Osteocyte (in vitro differentiated cells): Measurements from ENCODE around the gene ARHGAP10. TPM values are rescaled to one million over a fixed set of nuclear protein-coding genes. Genes with fewer than 3 reads are reported as not detected.

Experiments used
- DNase-seq: peaks from one replicate; pipeline ENCODE4 v3.0.0; 2021; ENCODE audit warnings: mixed read lengths; ENCODE audit not compliant: unreplicated experiment; ENCODE audit errors: extremely low spot score
- H3K27ac Mint-ChIP-seq: one replicate; pipeline ENCODE4 v1.8.0; 2021; ENCODE audit warnings: mild to moderate bottlenecking, mixed read lengths; ENCODE audit not compliant: unreplicated experiment
- H3K27me3 Mint-ChIP-seq: one replicate; pipeline ENCODE4 v1.8.0; 2021; ENCODE audit warnings: mixed read lengths; ENCODE audit not compliant: unreplicated experiment
- H3K36me3 Mint-ChIP-seq: one replicate; pipeline ENCODE4 v1.8.0; 2021; ENCODE audit warnings: mixed read lengths; ENCODE audit not compliant: unreplicated experiment
- H3K4me1 Mint-ChIP-seq: one replicate; pipeline ENCODE4 v1.8.0; 2021; ENCODE audit warnings: mixed read lengths; ENCODE audit not compliant: unreplicated experiment
- H3K4me3 Mint-ChIP-seq: one replicate; pipeline ENCODE4 v1.8.0; 2021; ENCODE audit warnings: mild to moderate bottlenecking, moderate library complexity, mixed read lengths; ENCODE audit not compliant: unreplicated experiment
- H3K9me3 Mint-ChIP-seq: one replicate; pipeline ENCODE4 v1.8.0; 2021; ENCODE audit warnings: mixed read lengths; ENCODE audit not compliant: unreplicated experiment
- CTCF ChIP-seq: fragments of 200-600 bp; sonication (generic); IDR thresholded peaks from 2 replicates; pipeline ENCODE4 v1.5.0; 2021; ENCODE audit warnings: antibody characterized with exemption, mild to moderate bottlenecking, moderate library complexity
- total RNA-seq: library from RNA; stranded (reverse); gene quantifications from 2 replicates; pipeline ENCODE4 v1.2.1, GENCODE V29; 2021

The ARHGAP10 gene
- total RNA-seq, 1 donor from 2014 or later: 121 TPM

GRCh38 chr4:147689067-147689466 is 42.8 kb upstream of the ARHGAP10 start:
- H3K27me3 Mint-ChIP-seq: peaks cover 14% of the 10 kb centered on the region
- H3K4me1 Mint-ChIP-seq: peaks cover 8% of the 10 kb centered on the region
- H3K27ac Mint-ChIP-seq: no peak overlapping the region
- DNase-seq: no peak
- no peaks in the 10 kb centered on the region for H3K9me3 Mint-ChIP-seq
- TF ChIP-seq CTCF: no peak
- H3K4me3 Mint-ChIP-seq: no peak overlapping the region
- no peaks in the 10 kb centered on the region for H3K36me3 Mint-ChIP-seq

GRCh38 chr4:147691820-147692219 is 40.1 kb upstream of the ARHGAP10 start:
- no peak for DNase-seq
- Mint-ChIP-seq H3K9me3 (no peaks in the 10 kb centered on the region), H3K27me3 (peaks cover 19% of the 10 kb centered on the region)

GRCh38 chr4:147693218-147693617 is 38.7 kb upstream of the ARHGAP10 start:
- Mint-ChIP-seq H3K36me3 (no peaks in the 10 kb centered on the region), H3K4me1 (no peaks in the 10 kb centered on the region), H3K4me3 (no peak overlapping the region), H3K9me3 (no peaks in the 10 kb centered on the region), H3K27ac (no peak overlapping the region), H3K27me3 (peaks cover 19% of the 10 kb centered on the region)
- no peak for DNase-seq
- TF ChIP-seq CTCF: no peak

More at GRCh38 chr4:147691820-147692219, 40.1 kb upstream of the ARHGAP10 start:
- Mint-ChIP-seq H3K27ac (no peak overlapping the region), H3K4me3 (no peak overlapping the region), H3K4me1 (no peaks in the 10 kb centered on the region), H3K36me3 (no peaks in the 10 kb centered on the region)
- TF ChIP-seq CTCF: no peak

GRCh38 chr4:147696866-147697265 is 35.0 kb upstream of the ARHGAP10 start:
- no peak overlapping the region for H3K4me3 Mint-ChIP-seq
- no peaks in the 10 kb centered on the region for H3K9me3 Mint-ChIP-seq
- H3K27me3 Mint-ChIP-seq: peaks cover 14% of the 10 kb centered on the region
- no peaks in the 10 kb centered on the region for H3K36me3 Mint-ChIP-seq
- H3K27ac Mint-ChIP-seq: no peak overlapping the region
- TF ChIP-seq CTCF: no peak
- DNase-seq: no peak
- no peaks in the 10 kb centered on the region for H3K4me1 Mint-ChIP-seq

- peaks cover 5% of the 10 kb centered on the region for H3K27me3 Mint-ChIP-seq
- H3K27ac Mint-ChIP-seq: no peak overlapping the region
- no peak overlapping the region for H3K4me3 Mint-ChIP-seq
- no peaks in the 10 kb centered on the region for H3K36me3 Mint-ChIP-seq
- TF ChIP-seq CTCF: no peak
- H3K4me1 Mint-ChIP-seq: peaks cover 11% of the 10 kb centered on the region
- H3K9me3 Mint-ChIP-seq: no peaks in the 10 kb centered on the region
- DNase-seq: no peak
Observed at GRCh38 chr4:147704846-147705245, 27.0 kb upstream of the ARHGAP10 start.
